Left ventricle myocardium inferior (tissue), 1 donor: Measurements from ENCODE around the gene PRKACG. TPM values are rescaled to one million over a fixed set of nuclear protein-coding genes. Genes with fewer than 3 reads are reported as not detected.
"Not testable (repeated sequence)": the region's sequence is repeated elsewhere in the genome, so short reads cannot be mapped to it uniquely, and the experiment has no call there.

Experiments
- DNase-seq: peaks from one replicate; pipeline ENCODE4 v3.0.0-alpha.2; 2020
- H3K27ac ChIP-seq: fragments of 200-600 bp; replicated peaks from 2 replicates; pipeline ENCODE4 v1.8.0; 2021
- H3K27me3 ChIP-seq: fragments of 200-600 bp; 2 replicates; pipeline ENCODE4 v1.8.0; 2021; ENCODE audit warnings: low read depth
- H3K36me3 ChIP-seq: fragments of 200-600 bp; 2 replicates; pipeline ENCODE4 v1.8.0; 2021
- H3K4me1 ChIP-seq: fragments of 200-600 bp; 2 replicates; pipeline ENCODE4 v1.8.0; 2021
- H3K4me3 ChIP-seq: fragments of 200-600 bp; 2 replicates; pipeline ENCODE4 v1.8.0; 2021; ENCODE audit warnings: mild to moderate bottlenecking, moderate library complexity
- H3K9me3 ChIP-seq: fragments of 200-600 bp; replicated peaks from 2 replicates; pipeline ENCODE4 v1.8.0; 2021
- CTCF ChIP-seq: fragments of 200-600 bp; IDR thresholded peaks from 2 replicates; pipeline ENCODE4 v1.8.0; 2021; ENCODE audit warnings: antibody characterized with exemption, mild to moderate bottlenecking, borderline replicate concordance
- intact Hi-C: fragments of 100-400 bp; cut with micrococcal nuclease; formaldehyde crosslinking; loops from one replicate; pipeline ENCODE4 v1.11.0; 2022
- total RNA-seq: library from RNA; stranded (reverse); fragmentation: NEBNext Ultra II Directional; extraction: Animal tissue kit (Norgen Biotek cat#: 25700); gene quantifications from one replicate; pipeline ENCODE4 v1.2.1, GENCODE V29; 2021
- donor health status: DM: no; HTN: yes; CAD: no; lungs with severe emphysema.

Gene PRKACG
- total RNA-seq, 1 donor from 2014 or later = not detected

GRCh38 chr9:69054989-69055388 lies 41.1 kb upstream of the PRKACG start:
- DNase-seq = no peak
- Histone ChIP-seq H3K9me3 (no peaks in the 10 kb centered on the region), H3K4me3 (no peak overlapping the region), H3K27me3 (no peaks in the 10 kb centered on the region), H3K4me1 (peaks cover 10% of the 10 kb centered on the region), H3K27ac (no peak overlapping the region), H3K36me3 (peaks cover 13% of the 10 kb centered on the region)
- intact Hi-C loops = loop anchor here (5.0 kb wide), 1 partner anchor 137 kb away; no protein-coding TSS in a partner anchor
- TF ChIP-seq CTCF = no peak

DNA sequence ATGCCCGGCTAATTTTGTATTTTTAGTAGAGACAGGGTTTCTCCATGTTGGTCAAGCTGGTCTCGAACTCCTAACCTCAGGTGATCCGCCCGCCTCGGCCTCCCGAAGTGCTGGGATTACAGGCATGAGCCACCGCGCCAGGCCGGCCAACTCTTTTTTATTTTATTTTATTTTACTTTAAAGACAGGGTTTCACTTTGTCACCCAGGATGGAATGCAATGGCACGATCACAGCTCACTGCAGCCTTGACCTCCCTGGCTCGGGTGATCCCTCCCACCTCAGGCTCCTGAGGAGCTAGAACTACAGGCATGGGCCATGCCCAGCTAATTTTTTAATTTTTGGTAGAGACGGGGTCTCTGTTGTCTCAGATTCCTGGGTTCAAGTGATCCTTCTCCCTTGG lies 37.0 kb upstream of the PRKACG start:
- peaks cover 31% of the 10 kb centered on the region for H3K4me1 ChIP-seq
- peaks cover 33% of the 10 kb centered on the region for H3K36me3 ChIP-seq
- H3K27me3 ChIP-seq, H3K9me3 ChIP-seq, H3K27ac ChIP-seq, H3K4me3 ChIP-seq, DNase-seq, intact Hi-C loops: not testable (repeated sequence)

DNA sequence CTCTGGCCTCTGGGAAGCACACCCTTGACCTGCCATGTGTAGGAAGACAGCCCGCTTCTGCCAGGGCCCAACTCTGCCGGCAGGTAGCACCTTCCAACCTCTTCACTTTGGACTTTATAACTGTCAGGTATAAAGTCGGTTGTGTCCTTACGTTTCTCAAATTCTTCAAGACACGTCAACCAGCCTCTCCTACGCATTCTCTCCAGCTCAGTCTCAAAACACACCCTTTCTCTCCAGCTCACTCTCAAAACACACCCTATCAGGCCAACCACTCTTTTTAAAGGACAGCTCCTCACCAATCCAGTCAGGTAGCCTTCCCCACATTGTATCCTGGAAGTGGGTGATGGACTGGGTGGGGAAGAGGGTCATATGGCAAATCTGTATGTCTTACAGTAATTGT lies 35.2 kb upstream of the PRKACG start:
- TF ChIP-seq CTCF = no peak
- Histone ChIP-seq H3K9me3 (no peaks in the 10 kb centered on the region), H3K4me1 (peaks cover 41% of the 10 kb centered on the region), H3K36me3 (peaks cover 33% of the 10 kb centered on the region), H3K4me3 (no peak overlapping the region), H3K27ac (no peak overlapping the region), H3K27me3 (no peaks in the 10 kb centered on the region)
- intact Hi-C loops = no loop called here
- no peak for DNase-seq

GRCh38 chr9:69047371-69047770 lies 33.5 kb upstream of the PRKACG start:
- intact Hi-C loops = no loop called here
- peaks cover 42% of the 10 kb centered on the region for H3K4me1 ChIP-seq
- peaks cover 33% of the 10 kb centered on the region for H3K36me3 ChIP-seq
- no peak overlapping the region for H3K4me3 ChIP-seq
- no peak for DNase-seq
- H3K9me3 ChIP-seq = no peaks in the 10 kb centered on the region
- TF ChIP-seq CTCF = no peak
- no peaks in the 10 kb centered on the region for H3K27me3 ChIP-seq
- H3K27ac ChIP-seq = peak overlapping the region; percentile 61

GRCh38 chr9:69046723-69047122 lies 32.8 kb upstream of the PRKACG start:
- no peaks in the 10 kb centered on the region for H3K27me3 ChIP-seq
- intact Hi-C loops = no loop called here
- peak overlapping the region; percentile 61 for H3K27ac ChIP-seq
- no peak for TF ChIP-seq CTCF
- H3K4me3 ChIP-seq = no peak overlapping the region
- no peaks in the 10 kb centered on the region for H3K9me3 ChIP-seq
- H3K4me1 ChIP-seq = peaks cover 42% of the 10 kb centered on the region
- peaks cover 33% of the 10 kb centered on the region for H3K36me3 ChIP-seq
- no peak for DNase-seq

- Histone ChIP-seq H3K27ac (peak overlapping the region; percentile 61), H3K27me3 (no peaks in the 10 kb centered on the region), H3K4me3 (no peak overlapping the region), H3K36me3 (peaks cover 32% of the 10 kb centered on the region), H3K9me3 (no peaks in the 10 kb centered on the region), H3K4me1 (peaks cover 49% of the 10 kb centered on the region)
- intact Hi-C loops = no loop called here
- no peak for TF ChIP-seq CTCF
- DNase-seq = no peak
Measured at GRCh38 chr9:69045821-69046220, 31.9 kb upstream of the PRKACG start.
